Testis (tissue), 3 donors: ENCODE measurements around the gene CARD10. TPM values are rescaled to one million over a fixed set of nuclear protein-coding genes. Genes with fewer than 3 reads are reported as not detected.

Experiments
- DNase-seq: peaks from one replicate; pipeline ENCODE4 v3.0.0-alpha.2; 2019
- H3K27ac ChIP-seq, 2 donors: fragments of 200-600 bp; sonication (generic); one replicate each; pipeline ENCODE4 v1.5.1; 2019
- H3K27me3 ChIP-seq: fragments of 200-600 bp; sonication (generic); one replicate; pipeline ENCODE4 v1.5.1; 2019
- H3K36me3 ChIP-seq: fragments of 200-600 bp; sonication (generic); one replicate; pipeline ENCODE4 v1.5.1; 2017; ENCODE audit warnings: low read depth; ENCODE audit errors: missing control alignments
- H3K4me1 ChIP-seq: fragments of 200-600 bp; sonication (generic); one replicate; pipeline ENCODE4 v1.5.1; 2019
- H3K4me3 ChIP-seq, 2 donors: fragments of 200-600 bp; sonication (generic); one replicate each; pipeline ENCODE4 v1.5.1; 2017 to 2019
- H3K9me3 ChIP-seq: fragments of 200-600 bp; sonication (generic); one replicate; pipeline ENCODE4 v1.5.1; 2017
- POLR2A ChIP-seq: fragments of 450-650 bp; IDR thresholded peaks from one replicate; pipeline ENCODE4 v1.6.1; 2017; ENCODE audit warnings: antibody characterized with exemption, mild to moderate bottlenecking, moderate library complexity
- whole genome bisulfite sequencing, 2 donors: methylation state at CpG; one replicate each; pipeline ENCODE4 v1.1.5; 2018; 5-methylcytosine and 5-hydroxymethylcytosine counted together
- intact Hi-C: fragments of 100-400 bp; cut with DNase I; formaldehyde crosslinking; loops from one replicate; pipeline ENCODE4 v1.15.1; 2023; ENCODE audit warnings: low total_unique reads
- polyA plus RNA-seq: library from polyadenylated mRNA; stranded (reverse); fragments of 350-450 nt; fragmentation: Illumina TruSeq; extraction: RNeasy Lipid Tissue Mini Kit (QIAGEN cat#74804); gene quantifications from one replicate; pipeline ENCODE4 v1.2.3, GENCODE V29; 2014; ENCODE audit warnings: low read depth, low replicate concordance; ENCODE audit not compliant: insufficient read depth
- total RNA-seq, 2 donors: library from RNA; depleted of rRNA; stranded (reverse); fragments of >200 nt; gene quantifications; one replicate each; pipeline ENCODE4 v1.2.3, GENCODE V29; 2016
- TF ChIP-seq, protein P1 (sequence below), 3 experiments: fragments of 450-650 bp in 2 of 3; fragments of 200-600 bp in 1 of 3; sonication (generic) in 1 of 3; IDR thresholded peaks; one replicate each; pipeline ENCODE4 v1.5.1; 2016 to 2019; ENCODE audit warnings: antibody characterized with exemption in 3 of 3, mild to moderate bottlenecking in 2 of 3, moderate library complexity in 1 of 3

The CARD10 gene
- total and polyA plus RNA-seq, 3 donors from 2014 or later, result 42.6 to 113 (median 89.8) TPM

DNA sequence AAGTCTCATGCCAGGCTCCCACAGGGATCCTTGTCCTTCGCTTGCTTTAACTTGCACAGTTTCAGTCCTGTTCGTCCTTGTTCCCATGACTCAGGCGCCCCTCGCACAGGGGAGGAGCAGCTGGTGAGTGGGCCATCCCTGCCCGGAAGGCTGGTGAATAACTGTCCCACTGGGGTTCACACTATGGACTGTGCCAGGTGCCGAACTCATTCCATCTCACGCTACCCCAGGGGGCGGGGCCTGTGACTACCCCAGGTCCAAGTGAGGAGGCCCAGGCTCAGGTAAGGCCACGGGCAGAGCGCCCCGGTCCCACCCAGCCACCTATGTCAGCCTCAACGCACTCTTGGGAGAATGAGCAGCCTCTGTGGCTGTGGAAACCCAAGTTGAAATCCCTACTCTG is 7.2 kb upstream of the CARD10 start:
- Histone ChIP-seq H3K4me1 (peaks cover 4% of the 10 kb centered on the region), H3K27ac (no peak overlapping the region), H3K27me3 (no peaks in the 10 kb centered on the region), H3K9me3 (no peaks in the 10 kb centered on the region), H3K4me3 (no peak overlapping the region), H3K36me3 (no peaks in the 10 kb centered on the region)
- WGBS, 2 donors, result 84% methylated on average over 6 to 12 of the region's 12 CpGs
- no peak for DNase-seq
- intact Hi-C loops, result no loop called here
- no peak for TF ChIP-seq POLR2A
- TF ChIP-seq, protein P1, sequence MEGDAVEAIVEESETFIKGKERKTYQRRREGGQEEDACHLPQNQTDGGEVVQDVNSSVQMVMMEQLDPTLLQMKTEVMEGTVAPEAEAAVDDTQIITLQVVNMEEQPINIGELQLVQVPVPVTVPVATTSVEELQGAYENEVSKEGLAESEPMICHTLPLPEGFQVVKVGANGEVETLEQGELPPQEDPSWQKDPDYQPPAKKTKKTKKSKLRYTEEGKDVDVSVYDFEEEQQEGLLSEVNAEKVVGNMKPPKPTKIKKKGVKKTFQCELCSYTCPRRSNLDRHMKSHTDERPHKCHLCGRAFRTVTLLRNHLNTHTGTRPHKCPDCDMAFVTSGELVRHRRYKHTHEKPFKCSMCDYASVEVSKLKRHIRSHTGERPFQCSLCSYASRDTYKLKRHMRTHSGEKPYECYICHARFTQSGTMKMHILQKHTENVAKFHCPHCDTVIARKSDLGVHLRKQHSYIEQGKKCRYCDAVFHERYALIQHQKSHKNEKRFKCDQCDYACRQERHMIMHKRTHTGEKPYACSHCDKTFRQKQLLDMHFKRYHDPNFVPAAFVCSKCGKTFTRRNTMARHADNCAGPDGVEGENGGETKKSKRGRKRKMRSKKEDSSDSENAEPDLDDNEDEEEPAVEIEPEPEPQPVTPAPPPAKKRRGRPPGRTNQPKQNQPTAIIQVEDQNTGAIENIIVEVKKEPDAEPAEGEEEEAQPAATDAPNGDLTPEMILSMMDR (IDR thresholded peaks at IDR 0.05), result no peak

DNA sequence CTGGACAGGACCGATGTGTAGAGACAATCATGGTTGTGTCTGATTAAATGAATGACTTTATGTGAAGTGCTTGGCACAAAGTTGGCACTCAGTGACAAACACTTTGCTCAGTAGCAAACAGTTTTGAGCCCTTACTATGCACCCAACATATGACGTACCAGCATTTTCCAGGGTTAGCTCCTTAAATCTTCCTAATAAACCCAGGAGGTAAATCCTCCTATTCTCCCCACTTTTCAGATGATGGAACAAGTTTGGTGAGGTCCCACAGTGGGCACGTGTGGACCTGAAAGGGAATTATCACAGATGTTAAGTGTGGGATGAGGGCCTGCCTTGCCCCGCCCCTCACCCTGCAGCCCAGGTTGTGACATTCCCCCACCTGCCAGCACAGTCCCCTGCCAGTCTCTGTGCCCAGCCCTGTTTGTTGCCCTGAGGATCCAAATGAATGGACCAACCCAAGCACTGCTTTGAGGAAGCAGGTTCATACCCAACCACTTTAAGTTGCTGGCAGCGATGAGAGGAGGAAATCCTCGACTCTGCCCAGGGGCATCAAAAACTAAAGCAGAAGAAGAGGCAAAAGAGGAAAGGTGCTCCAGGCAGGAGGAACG is 6.6 kb upstream of the CARD10 start:
- no peak for TF ChIP-seq POLR2A
- TF ChIP-seq, protein P1 (IDR thresholded peaks at IDR 0.05), result no peak
- Histone ChIP-seq H3K4me3 (no peak overlapping the region), H3K36me3 (no peaks in the 10 kb centered on the region), H3K9me3 (no peaks in the 10 kb centered on the region), H3K4me1 (peaks cover 9% of the 10 kb centered on the region), H3K27me3 (no peaks in the 10 kb centered on the region), H3K27ac (no peak overlapping the region)
- intact Hi-C loops, result no loop called here
- no peak for DNase-seq
- 79 to 80% methylated on average over 7 of the region's 7 CpGs for WGBS, 2 donors

DNA sequence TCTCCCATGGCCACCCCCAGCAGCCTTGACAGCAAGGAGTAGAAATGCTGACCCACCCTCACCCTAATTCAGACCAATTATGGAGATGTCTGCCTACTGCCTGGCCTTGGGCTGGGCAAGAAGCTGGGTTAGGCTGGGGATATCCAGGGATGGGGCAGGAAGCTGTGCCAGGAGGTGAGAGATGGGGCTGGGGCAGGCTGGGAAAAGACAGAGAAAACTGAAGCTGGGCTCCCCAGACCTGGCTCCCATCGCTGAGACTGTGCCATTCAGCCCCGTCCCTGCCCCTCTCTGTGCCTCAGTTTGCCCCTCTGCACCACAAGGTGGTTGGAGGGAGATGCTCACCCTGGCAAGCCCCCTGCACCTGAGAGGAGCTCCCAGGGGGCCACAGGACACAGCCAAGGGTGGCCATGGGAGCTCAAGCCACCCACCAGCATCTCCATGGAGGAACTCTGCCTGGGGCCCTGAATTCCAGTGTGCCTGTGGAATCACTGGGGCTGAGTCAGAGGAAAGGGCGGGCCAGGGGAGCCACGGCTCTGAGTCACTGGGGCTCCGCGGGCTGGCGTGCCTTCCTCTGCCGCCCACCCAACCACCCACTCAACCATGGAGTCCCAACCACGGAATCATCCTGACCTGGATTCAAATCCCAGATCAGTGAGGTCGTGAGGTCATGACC is 6.0 kb upstream of the CARD10 start:
- Histone ChIP-seq H3K27ac (no peak overlapping the region), H3K27me3 (no peaks in the 10 kb centered on the region), H3K36me3 (no peaks in the 10 kb centered on the region), H3K9me3 (no peaks in the 10 kb centered on the region), H3K4me1 (peaks cover 15% of the 10 kb centered on the region), H3K4me3 (no peak overlapping the region)
- no peak for DNase-seq
- intact Hi-C loops, result no loop called here
- 70 to 77% methylated on average over 9 to 10 of the region's 10 CpGs for WGBS, 2 donors
- TF ChIP-seq POLR2A, result no peak
- TF ChIP-seq, protein P1 (IDR thresholded peaks at IDR 0.05), result no peak

DNA sequence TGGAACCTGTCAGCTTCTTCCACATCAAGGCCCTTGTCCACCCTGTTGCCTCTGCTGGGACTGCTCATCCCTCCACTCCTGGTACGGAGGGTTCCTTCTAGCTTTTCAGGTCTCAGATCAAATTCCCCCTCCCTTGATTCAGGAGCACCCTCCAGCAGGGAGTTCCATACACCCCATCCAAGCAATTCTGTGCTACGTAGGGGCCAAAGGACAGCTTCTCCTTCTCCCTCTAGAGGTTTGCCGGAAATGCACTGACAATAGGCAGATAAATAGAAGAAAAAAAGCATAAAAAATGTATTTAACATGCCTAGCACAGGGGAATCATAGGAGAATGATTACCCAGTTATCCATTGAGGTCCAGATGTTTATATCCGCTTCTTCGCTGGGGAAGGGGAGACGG is 3.3 kb upstream of the CARD10 start:
- intact Hi-C loops, result no loop called here
- no peaks in the 10 kb centered on the region for H3K36me3 ChIP-seq
- no peak for DNase-seq
- H3K9me3 ChIP-seq, result no peaks in the 10 kb centered on the region
- H3K4me1 ChIP-seq, result peaks cover 22% of the 10 kb centered on the region
- H3K27ac ChIP-seq, result no peak overlapping the region
- WGBS, 2 donors, result 81 to 88% methylated on average over 6 of the region's 6 CpGs
- TF ChIP-seq POLR2A, result no peak
- TF ChIP-seq, protein P1 (IDR thresholded peaks at IDR 0.05), result no peak
- H3K4me3 ChIP-seq, result no peak overlapping the region
- no peaks in the 10 kb centered on the region for H3K27me3 ChIP-seq
